ENCODE data around the gene RHBDD3. TPM values are rescaled to one million over a fixed set of nuclear protein-coding genes. Genes with fewer than 3 reads are reported as not detected.
A peak's percentile ranks its signal among the peaks of the same experiment; 100 is the strongest.

RHBDD3 gene
- total and polyA plus RNA-seq, 2 of the 8 experiments (the other 6 are each of a cell fraction or from before 2014, with no cell fraction given), result 72.1 to 117 TPM

GRCh38 chr22:29310863-29311339, 43.1 kb upstream of the RHBDD3 start:
- no peak overlapping the region for H2BK20ac ChIP-seq (ENCODE audit: low read length)
- no peak overlapping the region for H3K4me3 ChIP-seq (ENCODE audit: extremely low read depth in 1 of 4, insufficient read depth in 2 of 4, low read depth in 3 of 4, low read length in 4 of 4)
- H4K20me1 ChIP-seq (replicated peaks in 1 of 2; ENCODE audit: control insufficient read depth in 1 of 2, insufficient read depth in 2 of 2, low read length in 2 of 2), result peaks cover 6 to 13% of the 10 kb centered on the region in 2 experiments
- H3K14ac ChIP-seq (ENCODE audit: insufficient read length), result no peak overlapping the region
- 0 out of 2 replicates have a peak overlapping the region, but pooled peaks have one; percentile 52 for H2BK5ac ChIP-seq (ENCODE audit: low read depth, low read length)
- no peak overlapping the region for H2AFZ ChIP-seq (ENCODE audit: low read length)
- no peak overlapping the region for H2AK5ac ChIP-seq (ENCODE audit: low read depth, low read length)
- H3K4ac ChIP-seq (replicated peaks; ENCODE audit: insufficient read length, low read depth, low read length), result no peak overlapping the region
- H3K79me1 ChIP-seq (ENCODE audit: low read depth, low read length), result no peaks in the 10 kb centered on the region
- H3K23ac ChIP-seq (ENCODE audit: insufficient read length), result no peak overlapping the region
- H3K56ac ChIP-seq (replicated peaks; ENCODE audit: insufficient read length, low read depth, low read length), result no peak overlapping the region
- H3K27ac ChIP-seq (ENCODE audit: low read depth, low read length), result no peak overlapping the region; the same call in 1 of the 2 replicates
- ChIA-PET POLR2A (ENCODE audit: partially characterized antibody) (interaction anchor here (0.7 to 4.4 kb wide), 6 partner anchors 9 to 56 kb away, joined by 3 to 44 read pairs (median 4); partner anchors contain the start of gene EWSR1), CTCF (ENCODE audit: partially characterized antibody) (interaction anchor here (1.1 to 4.1 kb wide), 8 partner anchors 8 to 65 kb away, joined by 3 to 41 read pairs (median 4); no protein-coding TSS in a partner anchor)
- peaks cover 3 to 7% of the 10 kb centered on the region in 2 experiments; a peak in 3 of 4 replicates for H3K9me3 ChIP-seq (ENCODE audit: insufficient read depth in 2 of 2, low read depth in 1 of 2, low read length in 1 of 2)
- H3K79me2 ChIP-seq (ENCODE audit: control insufficient read depth in 1 of 2, insufficient read depth in 2 of 2, low read length in 2 of 2), result no peaks in the 10 kb centered on the region
- DNase-seq (ENCODE audit: low read depth in 1 of 2, low spot score in 2 of 2), result peak in 1 of 2 experiments; percentile 82
- H4K5ac ChIP-seq (ENCODE audit: insufficient read length, low read depth, low read length), result no peak overlapping the region
- H3K18ac ChIP-seq (ENCODE audit: extremely low read depth, low read length), result no peak overlapping the region
- H3K9ac ChIP-seq (replicated peaks in 1 of 4; ENCODE audit: extremely low read depth in 1 of 4, low read depth in 3 of 4, low read length in 3 of 4), result no peak overlapping the region
- FAIRE-seq, result no peak
- H4K8ac ChIP-seq (ENCODE audit: extremely low read depth, insufficient read depth, low read length), result no peak overlapping the region
- H3K4me1 ChIP-seq (replicated peaks in 1 of 4; ENCODE audit: control insufficient read depth in 3 of 4, insufficient read depth in 4 of 4, low read length in 3 of 4), result peaks cover 0 to 18% (median 13%) of the 10 kb centered on the region in 4 experiments; a peak in 6 of 7 replicates
- 61% methylated on average over 15 of the region's 18 CpGs; no CpG with 5 or more reads in 1 of the 2 experiments for WGBS, 2 experiments (ENCODE audit: extremely low coverage in 1 of 2, insufficient coverage in 1 of 2, insufficient read length in 1 of 2, insufficient replicate concordance in 2 of 2, low coverage in 1 of 2, low lambda C conversion rate in 2 of 2, missing lambda C conversion rate in 1 of 2)
- no peak overlapping the region for H2BK120ac ChIP-seq (replicated peaks; ENCODE audit: low read depth, low read length)
- peaks cover 26 to 39% (median 31%) of the 10 kb centered on the region in 4 experiments for H3K27me3 ChIP-seq (replicated peaks in 1 of 4; ENCODE audit: control insufficient read depth in 3 of 4, extremely low read depth in 1 of 4, insufficient read depth in 3 of 4, low read length in 3 of 4)
- H3K36me3 ChIP-seq (ENCODE audit: control insufficient read depth in 2 of 4, insufficient read depth in 4 of 4, low read length in 3 of 4), result peaks cover 0 to 12% (median 0%) of the 10 kb centered on the region in 4 experiments; a peak in 1 of 8 replicates
- peaks cover 12% of the 10 kb centered on the region; the same call in 1 of the 2 replicates for H3K23me2 ChIP-seq (ENCODE audit: low read depth, low read length)
- no peak overlapping the region for H4K91ac ChIP-seq (replicated peaks; ENCODE audit: insufficient read length, low read length)
- no peak overlapping the region for H3K4me2 ChIP-seq (ENCODE audit: insufficient read depth in 1 of 2, low read depth in 2 of 2, low read length in 2 of 2)
- H2BK15ac ChIP-seq (ENCODE audit: low read length), result peak overlapping the region; percentile 29; the same call in 1 of the 2 replicates
- TF ChIP-seq JUND (IDR thresholded peaks at IDR 0.05; ENCODE audit: low read length) (peak; percentile 79; the same call in 1 of the 2 replicates), SIN3A (conservative IDR thresholded peaks at IDR 0.05 in 1 of 2, IDR thresholded peaks at IDR 0.05 in 1 of 2; ENCODE audit: low read depth in 1 of 2, low read length in 2 of 2) (peak in 1 of 2 experiments; percentile 65; a peak in 2 of 4 replicates)
- TF ChIP-seq, protein P1, sequence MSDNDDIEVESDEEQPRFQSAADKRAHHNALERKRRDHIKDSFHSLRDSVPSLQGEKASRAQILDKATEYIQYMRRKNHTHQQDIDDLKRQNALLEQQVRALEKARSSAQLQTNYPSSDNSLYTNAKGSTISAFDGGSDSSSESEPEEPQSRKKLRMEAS (IDR thresholded peaks at IDR 0.05), result no peak
- H2BK12ac ChIP-seq (ENCODE audit: low read depth, low read length), result no peak overlapping the region
